OCI-M2 (cell line): ENCODE data around the gene LRP5.

Source experiments
- DNase-seq: peaks from one replicate; lab custom pipeline; 2025; ENCODE audit not compliant: unreplicated experiment; lab: John Stamatoyannopoulos, UW

LRP5 gene

DNA sequence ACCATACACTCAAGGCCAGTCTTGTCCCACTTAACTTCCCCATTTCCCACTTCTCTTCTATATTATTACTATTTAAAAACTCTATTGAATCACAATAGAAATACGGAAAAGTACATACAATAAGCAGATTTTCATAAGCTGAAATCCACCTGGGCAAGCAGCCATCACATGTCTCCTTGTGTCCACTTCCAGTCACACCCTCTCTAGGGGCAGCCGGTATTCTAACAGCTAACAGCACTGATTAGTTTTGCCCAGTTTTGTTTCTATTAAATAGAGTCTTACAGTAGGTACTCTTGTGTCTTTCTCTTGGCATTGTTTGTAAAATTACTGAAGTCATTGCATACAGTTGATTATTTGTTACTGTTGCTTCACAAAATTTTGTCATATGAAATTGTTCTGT is 185.9 kb downstream of the LRP5 start:
- DNase-seq = no peak
